Astrocyte (in vitro differentiated cells and primary cell): ENCODE measurements around the gene COL6A6. TPM values are rescaled to one million over a fixed set of nuclear protein-coding genes. Genes with fewer than 3 reads are reported as not detected.

Experiments used
- DNase-seq: peaks from one replicate; pipeline ENCODE4 v3.0.0-alpha.2; 2010; ENCODE audit warnings: low read depth
- FAIRE-seq: peaks from 2 replicates; lab custom pipeline; 2011; peaks lifted over from hg19 to GRCh38; lab: Jason Lieb, UNC
- H2AFZ ChIP-seq: 2 replicates; pipeline ENCODE4 v1.6.0; 2012; ENCODE audit warnings: low read depth, low read length, inconsistent platforms
- H3K27ac ChIP-seq: 2 replicates; pipeline ENCODE4 v1.5.1; 2011; ENCODE audit warnings: low read depth, low read length, inconsistent platforms
- H3K27me3 ChIP-seq: 2 replicates; pipeline ENCODE4 v1.6.0; 2011; ENCODE audit warnings: low read length, inconsistent platforms; ENCODE audit not compliant: insufficient read depth
- H3K36me3 ChIP-seq: 2 replicates; pipeline ENCODE4 v1.5.1; 2011; ENCODE audit warnings: low read length, inconsistent platforms; ENCODE audit not compliant: insufficient read depth
- H3K4me1 ChIP-seq: 2 replicates; pipeline ENCODE4 v1.5.1; 2011; ENCODE audit warnings: low read length, inconsistent platforms; ENCODE audit not compliant: insufficient read depth
- H3K4me2 ChIP-seq: 2 replicates; pipeline ENCODE4 v1.6.0; 2012; ENCODE audit warnings: low read length, inconsistent platforms
- H3K4me3 ChIP-seq: 2 replicates; pipeline ENCODE4 v1.5.1; 2011; ENCODE audit warnings: low read depth, mild to moderate bottlenecking, low read length, inconsistent platforms; ENCODE audit not compliant: insufficient read depth
- H3K79me2 ChIP-seq: 2 replicates; pipeline ENCODE4 v1.6.0; 2012; ENCODE audit warnings: mild to moderate bottlenecking, low read length, inconsistent platforms; ENCODE audit not compliant: insufficient read depth
- H3K9ac ChIP-seq: 2 replicates; pipeline ENCODE4 v1.6.0; 2012; ENCODE audit warnings: mild to moderate bottlenecking, low read length, inconsistent platforms
- H3K9me3 ChIP-seq: 2 replicates; pipeline ENCODE4 v1.5.1; 2012; ENCODE audit warnings: low read depth, mild to moderate bottlenecking, low read length, inconsistent platforms; ENCODE audit not compliant: insufficient read depth
- H4K20me1 ChIP-seq: 2 replicates; pipeline ENCODE4 v1.6.0; 2012; ENCODE audit warnings: low read length, inconsistent platforms; ENCODE audit not compliant: insufficient read depth
- H3K27ac Mint-ChIP-seq: one replicate; pipeline ENCODE4 v1.8.0; 2021; ENCODE audit warnings: mild to moderate bottlenecking, mixed read lengths; ENCODE audit not compliant: unreplicated experiment
- H3K27me3 Mint-ChIP-seq: one replicate; pipeline ENCODE4 v1.8.0; 2021; ENCODE audit warnings: low read depth, mixed read lengths; ENCODE audit not compliant: unreplicated experiment
- H3K36me3 Mint-ChIP-seq: one replicate; pipeline ENCODE4 v1.8.0; 2021; ENCODE audit warnings: low read depth, mixed read lengths; ENCODE audit not compliant: unreplicated experiment
- H3K4me1 Mint-ChIP-seq: one replicate; pipeline ENCODE4 v1.8.0; 2021; ENCODE audit warnings: low read depth, mixed read lengths; ENCODE audit not compliant: unreplicated experiment
- H3K4me3 Mint-ChIP-seq: one replicate; pipeline ENCODE4 v1.8.0; 2021; ENCODE audit warnings: mild to moderate bottlenecking, moderate library complexity, mixed read lengths; ENCODE audit not compliant: unreplicated experiment
- H3K9me3 Mint-ChIP-seq: one replicate; pipeline ENCODE4 v1.8.0; 2021; ENCODE audit warnings: mild to moderate bottlenecking, mixed read lengths; ENCODE audit not compliant: unreplicated experiment
- EZH2 ChIP-seq: IDR thresholded peaks from 2 replicates; pipeline ENCODE4 v1.6.1; 2012; ENCODE audit warnings: mild to moderate bottlenecking, low read length, inconsistent platforms; ENCODE audit not compliant: insufficient read depth
- total RNA-seq: library from RNA; stranded (reverse); gene quantifications from 2 replicates; pipeline ENCODE4 v1.2.1, GENCODE V29; 2021
- TF ChIP-seq, protein P1 (sequence below): IDR thresholded peaks from 2 replicates; pipeline ENCODE4 v1.5.1; 2011; ENCODE audit warnings: low read depth, mild to moderate bottlenecking, inconsistent platforms, low read length, moderate library complexity; ENCODE audit not compliant: insufficient read depth

Gene COL6A6
- total RNA-seq, 1 donor from 2014 or later = 0.09 TPM

- peaks cover 47% of the 10 kb centered on the region for H3K27me3 Mint-ChIP-seq
- H3K4me1 ChIP-seq = no peaks in the 10 kb centered on the region
- TF ChIP-seq, protein P1, sequence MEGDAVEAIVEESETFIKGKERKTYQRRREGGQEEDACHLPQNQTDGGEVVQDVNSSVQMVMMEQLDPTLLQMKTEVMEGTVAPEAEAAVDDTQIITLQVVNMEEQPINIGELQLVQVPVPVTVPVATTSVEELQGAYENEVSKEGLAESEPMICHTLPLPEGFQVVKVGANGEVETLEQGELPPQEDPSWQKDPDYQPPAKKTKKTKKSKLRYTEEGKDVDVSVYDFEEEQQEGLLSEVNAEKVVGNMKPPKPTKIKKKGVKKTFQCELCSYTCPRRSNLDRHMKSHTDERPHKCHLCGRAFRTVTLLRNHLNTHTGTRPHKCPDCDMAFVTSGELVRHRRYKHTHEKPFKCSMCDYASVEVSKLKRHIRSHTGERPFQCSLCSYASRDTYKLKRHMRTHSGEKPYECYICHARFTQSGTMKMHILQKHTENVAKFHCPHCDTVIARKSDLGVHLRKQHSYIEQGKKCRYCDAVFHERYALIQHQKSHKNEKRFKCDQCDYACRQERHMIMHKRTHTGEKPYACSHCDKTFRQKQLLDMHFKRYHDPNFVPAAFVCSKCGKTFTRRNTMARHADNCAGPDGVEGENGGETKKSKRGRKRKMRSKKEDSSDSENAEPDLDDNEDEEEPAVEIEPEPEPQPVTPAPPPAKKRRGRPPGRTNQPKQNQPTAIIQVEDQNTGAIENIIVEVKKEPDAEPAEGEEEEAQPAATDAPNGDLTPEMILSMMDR = no peak
- no peak for TF ChIP-seq EZH2
Measured at GRCh38 chr3:130522399-130522798, 5.4 kb downstream of the COL6A6 start.

DNA sequence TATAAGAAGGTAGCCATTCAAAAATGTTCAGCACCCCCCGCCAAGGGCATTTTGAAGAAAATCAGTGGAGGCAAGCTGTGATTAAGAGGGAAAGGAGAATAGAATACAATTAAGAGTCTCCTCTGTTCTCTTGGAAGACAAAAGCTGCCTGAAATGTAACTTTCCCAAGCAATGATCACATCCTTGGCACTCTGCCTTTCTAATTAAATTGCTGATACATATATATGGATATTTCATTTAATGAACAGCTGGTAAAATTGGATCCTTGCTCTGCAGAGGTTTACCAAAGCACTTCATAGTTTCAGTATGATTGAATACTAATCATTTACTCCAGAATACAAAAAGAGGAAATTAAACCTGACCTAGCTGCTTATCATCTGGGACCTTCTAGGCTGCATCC, 10.4 kb downstream of the COL6A6 start:
- H3K36me3 Mint-ChIP-seq = no peaks in the 10 kb centered on the region
- H3K4me3 Mint-ChIP-seq = no peak overlapping the region
- Histone ChIP-seq H3K4me3 (no peak overlapping the region), H3K27ac (no peak overlapping the region), H3K27me3 (no peaks in the 10 kb centered on the region), H3K4me1 (no peaks in the 10 kb centered on the region), H4K20me1 (no peaks in the 10 kb centered on the region), H3K4me2 (no peak overlapping the region), H3K79me2 (no peaks in the 10 kb centered on the region), H3K9ac (no peak overlapping the region), H3K36me3 (no peaks in the 10 kb centered on the region), H3K9me3 (no peaks in the 10 kb centered on the region), H2AFZ (no peak overlapping the region)
- peaks cover 2% of the 10 kb centered on the region for H3K9me3 Mint-ChIP-seq
- H3K4me1 Mint-ChIP-seq = no peaks in the 10 kb centered on the region
- no peak for DNase-seq
- no peak overlapping the region for H3K27ac Mint-ChIP-seq
- no peak for TF ChIP-seq EZH2
- TF ChIP-seq, protein P1 = no peak
- FAIRE-seq = no peak
- H3K27me3 Mint-ChIP-seq = peaks cover 32% of the 10 kb centered on the region

More at GRCh38 chr3:130522399-130522798, 5.4 kb downstream of the COL6A6 start:
- Histone ChIP-seq H3K36me3 (no peaks in the 10 kb centered on the region), H3K27ac (no peak overlapping the region), H3K79me2 (no peaks in the 10 kb centered on the region), H3K4me3 (no peak overlapping the region), H3K9ac (no peak overlapping the region), H3K27me3 (peaks cover 7% of the 10 kb centered on the region), H4K20me1 (no peaks in the 10 kb centered on the region), H2AFZ (no peak overlapping the region), H3K9me3 (no peaks in the 10 kb centered on the region), H3K4me2 (no peak overlapping the region)
- FAIRE-seq (no peak), DNase-seq (no peak)
- Mint-ChIP-seq H3K9me3 (peaks cover 2% of the 10 kb centered on the region), H3K4me1 (peaks cover 4% of the 10 kb centered on the region), H3K27ac (no peak overlapping the region), H3K4me3 (no peak overlapping the region), H3K36me3 (no peaks in the 10 kb centered on the region)

GRCh38 chr3:130528120-130528519, 11.1 kb downstream of the COL6A6 start:
- Mint-ChIP-seq H3K27me3 (peaks cover 25% of the 10 kb centered on the region), H3K4me3 (no peak overlapping the region), H3K36me3 (no peaks in the 10 kb centered on the region), H3K27ac (no peak overlapping the region), H3K4me1 (no peaks in the 10 kb centered on the region), H3K9me3 (peaks cover 2% of the 10 kb centered on the region)
- no peak overlapping the region for H3K27ac ChIP-seq
- no peak overlapping the region for H3K4me3 ChIP-seq
- no peaks in the 10 kb centered on the region for H3K4me1 ChIP-seq
- H3K4me2 ChIP-seq = no peak overlapping the region
- no peaks in the 10 kb centered on the region for H3K79me2 ChIP-seq
- no peak for FAIRE-seq
- H4K20me1 ChIP-seq = no peaks in the 10 kb centered on the region
- no peak overlapping the region for H2AFZ ChIP-seq
- H3K27me3 ChIP-seq = no peaks in the 10 kb centered on the region
- no peaks in the 10 kb centered on the region for H3K9me3 ChIP-seq
- no peak for DNase-seq
- H3K36me3 ChIP-seq = no peaks in the 10 kb centered on the region
- no peak overlapping the region for H3K9ac ChIP-seq
- TF ChIP-seq EZH2 = no peak
- TF ChIP-seq, protein P1 = no peak
